Sigmoid colon (tissue), 7 donors: Measurements from ENCODE around the gene CLMN. TPM values are rescaled to one million over a fixed set of nuclear protein-coding genes. Genes with fewer than 3 reads are reported as not detected.
"Not testable (repeated sequence)": the region's sequence is repeated elsewhere in the genome, so short reads cannot be mapped to it uniquely, and the experiment has no call there.

Experiments
- DNase-seq: peaks from one replicate; pipeline ENCODE4 v3.0.0-alpha.2; 2019
- H3K27ac ChIP-seq, 4 donors: fragments of 200-600 bp; sonication (generic); one replicate each; pipeline ENCODE4 v1.5.1; 2016 to 2019; ENCODE audit warnings: mild to moderate bottlenecking in 1 of 4
- H3K27me3 ChIP-seq, 3 donors: fragments of 200-600 bp; sonication (generic); one replicate each; pipeline ENCODE4 v1.5.1; 2019; ENCODE audit warnings: mild to moderate bottlenecking in 1 of 3
- H3K36me3 ChIP-seq, 4 donors: fragments of 200-600 bp; sonication (generic); one replicate each; pipeline ENCODE4 v1.5.1; 2016 to 2019
- H3K4me1 ChIP-seq, 4 donors: fragments of 200-600 bp; sonication (generic); one replicate each; pipeline ENCODE4 v1.5.1; 2017 to 2019
- H3K4me3 ChIP-seq, 4 donors: fragments of 200-600 bp; sonication (generic); one replicate each; pipeline ENCODE4 v1.5.1; 2017 to 2019; ENCODE audit warnings: mild to moderate bottlenecking in 2 of 4, moderate library complexity in 1 of 4
- H3K9me3 ChIP-seq, 4 donors: fragments of 200-600 bp in 3 of 4; sonication (generic) in 3 of 4; one replicate each; pipeline versions ENCODE4 v1.5.1 to v1.6.1; 2013 to 2019
- CTCF ChIP-seq, 4 experiments: fragments of 450-650 bp in 3 of 4; fragments of 200-600 bp in 1 of 4; IDR thresholded peaks; one replicate each; pipeline ENCODE4 v1.5.1; 2016 to 2019; ENCODE audit warnings: antibody characterized with exemption in 4 of 4, mild to moderate bottlenecking in 3 of 4, moderate library complexity in 2 of 4
- EP300 ChIP-seq, 4 donors: sonication (generic); formaldehyde crosslinking; IDR thresholded peaks; one replicate each; pipeline ENCODE4 v1.6.1; 2017; ENCODE audit warnings: antibody characterized with exemption in 4 of 4
- POLR2A ChIP-seq, 2 donors: fragments of 450-650 bp; IDR thresholded peaks; one replicate each; pipeline ENCODE4 v1.6.1; 2016; ENCODE audit warnings: antibody characterized with exemption in 2 of 2, mild to moderate bottlenecking in 2 of 2, moderate library complexity in 2 of 2
- POLR2AphosphoS5 ChIP-seq, 4 donors: sonication (generic); formaldehyde crosslinking; IDR thresholded peaks; one replicate each; pipeline ENCODE4 v1.6.1; 2017; ENCODE audit warnings: antibody characterized with exemption in 4 of 4
- WGBS, 2 donors: extraction: QIAGEN DNeasy Blood & Tissue Kit; methylation state at CpG; one replicate each; pipeline ENCODE4 v1.1.7; 2013; 5-methylcytosine and 5-hydroxymethylcytosine counted together
- intact Hi-C: fragments of 100-400 bp; cut with DNase I; formaldehyde crosslinking; loops from one replicate; pipeline ENCODE4 v1.15.1; 2023
- polyA plus RNA-seq, 3 donors: library from polyadenylated mRNA; stranded (reverse); fragments of 200-250 nt; gene quantifications; one replicate each; pipeline ENCODE4 v1.2.3, GENCODE V29; 2013
- total RNA-seq, 4 donors: library from RNA; depleted of rRNA; stranded (reverse); fragments of >200 nt; gene quantifications; one replicate each; pipeline ENCODE4 v1.1.0, GENCODE V29; 2016
- donor health status: healthy with polysubstance abuse.
- donor health status: Bipolar disorder and iron deficiency.
- donor health status: healthy.

Gene CLMN
- total and polyA plus RNA-seq, 7 donors: 3.5 to 40.2 (median 9.1) TPM

GRCh38 chr14:95140060-95140858 is 179.4 kb downstream of the CLMN start:
- intact Hi-C loops: no loop called here
- peak in 2 of 4 donors; percentile 16 to 69 for TF ChIP-seq POLR2AphosphoS5 (IDR thresholded peaks at IDR 0.05)
- TF ChIP-seq EP300 (IDR thresholded peaks at IDR 0.05): peak in 1 of 4 donors; percentile 28
- TF ChIP-seq CTCF (IDR thresholded peaks at IDR 0.05): no peak
- no peak for TF ChIP-seq POLR2A (IDR thresholded peaks at IDR 0.05)
- peak overlapping the region in 3 of 4 donors; percentile 5 to 44 (median 26) for H3K27ac ChIP-seq
- H3K27me3 ChIP-seq: no peaks in the 10 kb centered on the region
- no peak for DNase-seq
- no peak overlapping the region for H3K4me3 ChIP-seq
- no peaks in the 10 kb centered on the region for H3K36me3 ChIP-seq
- H3K9me3 ChIP-seq: peaks cover 0 to 5% (median 0%) of the 10 kb centered on the region in 4 donors
- 59 to 61% methylated on average over 5 of the region's 5 CpGs for WGBS, 2 donors
- peaks cover 0 to 72% (median 70%) of the 10 kb centered on the region in 4 donors for H3K4me1 ChIP-seq

- WGBS, 2 donors: no CpG with 5 or more reads among the region's 1 CpG
- peaks cover 0 to 82% (median 76%) of the 10 kb centered on the region in 4 donors for H3K4me1 ChIP-seq
- no peaks in the 10 kb centered on the region for H3K27me3 ChIP-seq
- intact Hi-C loops: no loop called here
- no peak for DNase-seq
- no peaks in the 10 kb centered on the region for H3K9me3 ChIP-seq
- no peak for TF ChIP-seq CTCF (IDR thresholded peaks at IDR 0.05)
- TF ChIP-seq POLR2A (IDR thresholded peaks at IDR 0.05): no peak
- TF ChIP-seq POLR2AphosphoS5 (IDR thresholded peaks at IDR 0.05): no peak
- TF ChIP-seq EP300 (IDR thresholded peaks at IDR 0.05): no peak
- H3K27ac ChIP-seq: no peak overlapping the region
- no peak overlapping the region for H3K4me3 ChIP-seq
- no peaks in the 10 kb centered on the region for H3K36me3 ChIP-seq
These were observed 180.8 kb downstream of the CLMN start for GRCh38 chr14:95138876-95139275.

- H3K9me3 ChIP-seq, intact Hi-C loops, H3K27me3 ChIP-seq, H3K4me3 ChIP-seq, DNase-seq, H3K36me3 ChIP-seq: not testable (repeated sequence)
- H3K4me1 ChIP-seq: peaks cover 0 to 84% (median 76%) of the 10 kb centered on the region in 4 donors
- peak overlapping the region in 2 of 4 donors; percentile 10 to 57 for H3K27ac ChIP-seq
- WGBS, 2 donors: 75 to 89% methylated on average over 4 of the region's 5 CpGs
These were observed 181.3 kb downstream of the CLMN start for GRCh38 chr14:95138455-95138854.

GRCh38 chr14:95137804-95138167 is 181.9 kb downstream of the CLMN start:
- Histone ChIP-seq H3K4me3 (no peak overlapping the region), H3K4me1 (peaks cover 0 to 84% (median 77%) of the 10 kb centered on the region in 4 donors), H3K27ac (peak overlapping the region; percentile 10 to 57 (median 53)), H3K36me3 (no peaks in the 10 kb centered on the region), H3K9me3 (no peaks in the 10 kb centered on the region), H3K27me3 (no peaks in the 10 kb centered on the region)
- no peak for TF ChIP-seq POLR2A (IDR thresholded peaks at IDR 0.05)
- TF ChIP-seq POLR2AphosphoS5 (IDR thresholded peaks at IDR 0.05): no peak
- no peak for TF ChIP-seq CTCF (IDR thresholded peaks at IDR 0.05)
- TF ChIP-seq EP300 (IDR thresholded peaks at IDR 0.05): no peak
- WGBS, 2 donors: 18 to 66% methylated on average over 5 of the region's 5 CpGs
- intact Hi-C loops: no loop called here
- no peak for DNase-seq

GRCh38 chr14:95137164-95137803 is 182.4 kb downstream of the CLMN start:
- Histone ChIP-seq H3K9me3 (no peaks in the 10 kb centered on the region), H3K27me3 (no peaks in the 10 kb centered on the region), H3K4me1 (peaks cover 0 to 84% (median 77%) of the 10 kb centered on the region in 4 donors), H3K4me3 (no peak overlapping the region), H3K27ac (peak overlapping the region; percentile 10 to 57 (median 53)), H3K36me3 (no peaks in the 10 kb centered on the region)
- intact Hi-C loops: no loop called here
- no peak for TF ChIP-seq CTCF (IDR thresholded peaks at IDR 0.05)
- no peak for TF ChIP-seq EP300 (IDR thresholded peaks at IDR 0.05)
- no peak for TF ChIP-seq POLR2A (IDR thresholded peaks at IDR 0.05)
- TF ChIP-seq POLR2AphosphoS5 (IDR thresholded peaks at IDR 0.05): no peak
- no peak for DNase-seq
